GM19035 (cell line): ENCODE measurements around the gene RNF6.

Source experiments
- ATAC-seq: cut with Tn5 transposase; IDR thresholded peaks from one replicate; pipeline ENCODE4 v1.9.1; 2021; ENCODE audit not compliant: unreplicated experiment

Gene RNF6

GRCh38 chr13:26168237-26168814 is 53.8 kb downstream of the RNF6 start:
- no peak for ATAC-seq

GRCh38 chr13:26163812-26164211 is 58.3 kb downstream of the RNF6 start:
- ATAC-seq: no peak
